NK-92 (cell line): ENCODE data around the gene PKD2.
"Not testable (repeated sequence)": the region's sequence is repeated elsewhere in the genome, so short reads cannot be mapped to it uniquely, and the experiment has no call there.

ENCODE experiments used
- DNase-seq: peaks from one replicate; lab custom pipeline; 2025; ENCODE audit not compliant: unreplicated experiment; lab: John Stamatoyannopoulos, UW

Gene PKD2

GRCh38 chr4:88109123-88109881 lies 101.9 kb downstream of the PKD2 start:
- DNase-seq: no peak

GRCh38 chr4:88110826-88111225 lies 103.4 kb downstream of the PKD2 start:
- no peak for DNase-seq

GRCh38 chr4:88112856-88113255 lies 105.4 kb downstream of the PKD2 start:
- no peak for DNase-seq

- no peak for DNase-seq
These were observed 108.2 kb downstream of the PKD2 start for GRCh38 chr4:88115587-88115986.

- DNase-seq: no peak
These were observed 112.5 kb downstream of the PKD2 start for GRCh38 chr4:88119943-88120342.

GRCh38 chr4:88122260-88122659 lies 114.8 kb downstream of the PKD2 start:
- DNase-seq: not testable (repeated sequence)
